SK-N-DZ (cell line): ENCODE measurements around the gene ASPHD2.

Source experiments
- DNase-seq: peaks from one replicate; pipeline ENCODE4 v3.0.0-alpha.2; 2015; ENCODE audit warnings: low spot score

The ASPHD2 gene

DNA sequence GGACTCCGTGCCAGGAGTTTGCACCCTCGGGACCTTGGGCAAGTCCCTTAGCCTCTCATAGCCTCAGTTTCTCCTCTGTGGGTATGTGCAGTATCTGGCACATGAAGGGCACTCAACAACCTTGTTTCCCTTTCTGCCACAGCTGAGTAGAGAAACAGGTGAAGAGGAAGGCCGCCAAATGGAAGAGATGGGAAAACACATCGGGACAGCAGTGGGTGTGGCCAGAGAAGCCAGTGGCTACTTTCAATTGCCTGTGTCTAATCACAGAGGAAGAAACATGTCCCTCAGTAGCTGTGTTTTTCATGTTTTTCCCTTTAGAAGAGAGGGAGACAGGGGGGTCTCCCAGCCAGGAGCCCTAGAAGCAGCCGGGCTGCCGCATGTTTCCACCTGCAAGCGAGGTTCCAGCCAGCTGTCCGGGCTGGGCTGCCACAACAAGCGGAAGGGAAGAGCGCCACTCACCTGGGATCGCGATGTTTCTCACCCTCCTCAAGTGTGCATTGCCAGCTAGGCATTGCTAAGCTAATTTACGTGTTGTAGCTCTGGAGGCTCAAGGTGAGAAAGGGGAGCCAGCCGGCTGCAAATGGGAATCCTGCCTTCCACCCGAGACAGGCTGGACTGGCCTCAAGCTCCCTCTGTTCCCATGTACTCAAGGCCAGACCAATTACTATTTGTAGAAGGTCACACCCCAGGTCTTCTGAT, 16.7 kb downstream of the ASPHD2 start:
- no peak for DNase-seq

DNA sequence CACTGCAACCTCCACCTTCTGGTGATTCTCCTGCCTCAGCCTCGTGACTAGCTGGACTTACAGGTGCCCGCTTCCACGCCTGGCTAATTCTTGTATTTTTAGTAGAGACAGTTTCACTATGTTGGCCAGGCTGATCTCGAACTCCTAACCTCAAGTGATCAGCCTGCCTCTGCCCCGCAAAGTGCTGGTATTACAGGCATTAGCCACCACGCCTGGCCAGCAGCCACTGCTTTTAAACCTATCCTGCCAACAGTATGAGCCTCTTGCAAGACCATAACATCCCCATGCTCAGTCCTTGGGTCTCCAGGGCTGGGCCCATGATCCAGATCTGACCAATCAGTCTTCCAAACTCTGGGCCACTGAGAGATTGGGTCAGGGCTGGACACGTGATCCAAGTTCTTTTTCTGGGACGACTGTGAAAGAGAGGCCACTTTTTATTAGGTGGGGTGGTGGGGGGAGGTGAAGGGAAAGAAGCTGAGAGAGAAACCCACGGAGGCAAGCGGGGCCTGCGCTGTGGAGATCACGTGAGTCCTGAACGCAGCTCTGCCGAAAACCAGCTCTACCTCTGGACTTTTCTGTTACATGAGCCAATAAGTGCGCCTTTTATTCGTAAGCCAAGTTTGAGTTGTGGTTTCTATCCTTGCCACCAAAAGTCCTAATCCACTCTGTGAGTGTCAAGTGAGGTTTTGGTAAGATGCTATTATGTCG, 17.9 kb downstream of the ASPHD2 start:
- DNase-seq: no peak

DNA sequence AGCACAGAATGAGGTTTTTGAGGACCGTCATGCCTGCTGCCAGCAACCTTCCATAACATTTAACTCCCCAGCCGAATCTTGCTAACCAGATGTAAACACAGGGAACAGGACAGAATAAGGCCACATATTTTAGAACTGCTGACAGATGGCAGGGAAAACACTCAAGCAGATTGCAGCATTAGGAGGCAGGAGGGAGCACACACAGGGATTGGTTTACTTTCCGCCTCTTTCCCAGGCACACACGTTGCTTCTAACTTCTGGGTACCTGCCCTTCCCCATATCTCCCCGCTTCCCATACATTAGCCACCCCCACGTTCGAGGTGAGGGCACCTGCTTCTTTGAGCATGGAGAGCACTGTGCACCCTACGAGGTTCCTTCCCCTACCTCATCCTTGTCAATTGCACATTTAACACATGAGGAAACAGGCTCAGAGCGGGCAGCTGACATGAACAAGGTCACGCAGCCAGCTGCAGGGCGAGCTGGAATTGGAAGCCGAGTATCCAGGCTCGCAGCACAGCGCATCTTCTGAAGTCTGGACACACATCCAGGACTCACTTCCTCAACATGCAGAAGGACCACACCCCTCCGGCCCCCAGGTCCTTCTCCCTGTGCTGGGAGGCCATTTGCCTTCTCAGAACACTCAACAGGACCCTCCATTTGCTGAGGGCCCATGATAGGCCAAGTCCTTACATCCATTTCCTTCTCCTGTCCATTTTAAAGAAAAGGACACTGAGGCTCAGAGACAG, 18.7 kb downstream of the ASPHD2 start:
- DNase-seq: no peak

DNA sequence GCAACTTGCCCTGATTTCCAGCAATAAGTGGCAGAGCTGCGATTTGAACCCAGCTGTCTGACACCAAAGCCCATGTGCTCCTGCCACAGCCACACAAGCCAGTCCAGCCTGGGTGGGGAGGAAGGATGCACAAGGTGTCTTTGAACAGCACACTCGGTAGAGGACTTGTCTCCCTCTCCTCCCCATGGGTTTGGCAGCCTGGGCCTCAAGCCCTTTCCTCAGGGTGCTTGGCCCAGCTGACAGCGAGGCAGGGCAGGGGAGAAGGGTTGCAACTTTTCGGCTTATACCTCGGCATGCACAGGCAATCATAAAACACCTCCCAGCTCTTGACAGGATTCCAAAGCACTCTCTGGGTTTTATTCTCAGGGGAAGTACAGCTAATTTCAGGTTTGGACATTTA, 19.3 kb downstream of the ASPHD2 start:
- DNase-seq: no peak

DNA sequence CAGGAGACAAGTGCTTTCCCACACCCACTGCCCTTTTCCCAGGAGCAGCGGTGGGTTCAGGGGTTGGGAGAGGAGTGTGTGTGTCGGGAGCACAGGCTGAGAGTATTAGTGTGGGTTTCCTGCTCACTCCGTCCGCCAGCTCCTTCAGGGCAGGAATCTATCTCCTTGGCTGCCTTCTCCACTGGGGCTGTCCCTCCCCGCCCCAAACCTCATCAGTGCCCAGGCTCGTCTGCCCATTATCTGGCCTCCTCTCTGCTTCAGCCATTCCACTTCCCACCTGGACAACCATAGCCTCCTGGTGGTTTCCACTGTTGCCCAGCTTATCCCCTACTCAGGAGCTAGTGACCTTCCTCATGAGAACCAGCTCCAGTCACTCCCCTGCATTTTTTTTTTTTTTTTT, 19.9 kb downstream of the ASPHD2 start:
- no peak for DNase-seq

DNA sequence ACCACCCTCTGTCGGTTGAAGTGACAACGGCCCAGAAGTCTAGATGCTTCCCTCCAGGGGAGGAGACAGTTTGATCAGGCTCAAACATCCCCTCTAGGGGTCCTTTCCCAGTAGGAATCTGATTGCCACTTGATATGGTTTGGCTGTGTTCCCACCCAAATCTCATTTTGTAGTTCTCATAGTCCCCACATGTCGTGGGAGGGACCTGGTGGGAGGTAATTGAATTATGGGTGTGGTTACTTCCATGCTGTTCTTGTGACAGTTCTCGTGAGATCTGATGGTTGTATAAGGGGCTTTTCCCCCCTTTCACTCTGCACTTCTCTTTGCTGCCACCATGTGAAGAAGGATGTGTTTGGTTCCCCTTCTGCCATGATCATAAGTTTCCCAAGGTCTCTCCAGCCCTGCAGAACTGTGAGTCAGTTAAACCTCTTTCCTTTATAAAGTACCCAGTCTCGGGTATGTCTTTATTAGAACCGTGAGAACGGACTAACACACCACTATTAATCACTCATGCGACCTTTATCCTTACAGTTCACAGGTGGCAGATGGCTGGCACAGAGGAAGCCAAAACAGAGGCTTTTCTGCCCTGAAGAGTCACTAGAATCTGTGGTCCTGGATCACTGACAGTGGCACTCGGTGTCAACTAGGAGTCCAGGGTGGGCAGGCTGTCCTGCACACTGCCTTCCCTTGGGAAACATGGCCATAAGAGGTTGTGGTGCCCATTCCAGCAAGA, 21.6 kb downstream of the ASPHD2 start:
- peak; percentile 21 for DNase-seq

DNA sequence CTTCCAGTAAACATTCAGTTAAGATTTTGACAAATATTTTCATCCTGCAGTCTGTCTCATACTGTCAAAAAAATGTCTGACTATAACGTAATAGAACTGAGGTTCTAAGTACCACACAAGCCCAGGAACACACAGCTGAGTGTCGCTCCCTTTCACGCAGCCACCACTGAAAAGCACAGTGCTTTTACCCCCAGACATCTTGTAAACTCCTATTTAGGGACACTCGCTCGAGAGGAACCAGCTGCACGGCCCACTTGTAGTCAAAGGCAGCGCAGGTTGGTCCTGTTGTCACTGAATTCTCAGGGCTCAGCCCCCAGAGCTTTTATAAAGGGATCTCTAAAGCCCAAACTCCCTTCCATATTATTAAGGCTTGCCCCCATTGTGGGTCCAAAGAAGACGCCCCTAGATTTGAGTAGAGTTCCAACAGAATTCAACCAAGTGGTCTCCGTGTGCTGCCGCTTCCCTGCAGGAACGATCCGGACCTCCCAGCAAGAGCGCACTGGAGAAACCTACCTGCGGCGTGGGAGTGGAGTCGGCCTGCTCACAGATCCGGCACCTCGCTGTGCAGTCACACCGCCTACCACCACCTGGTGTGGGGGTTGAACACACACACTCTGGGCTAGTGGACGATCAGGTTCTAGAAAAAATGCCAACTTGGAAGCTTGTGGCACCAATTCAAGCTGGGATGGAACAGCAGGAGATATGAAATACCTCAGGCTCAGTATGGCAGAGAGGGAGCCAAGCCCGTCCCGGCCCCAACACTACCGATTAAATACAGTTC, 23.4 kb downstream of the ASPHD2 start:
- DNase-seq: no peak

DNA sequence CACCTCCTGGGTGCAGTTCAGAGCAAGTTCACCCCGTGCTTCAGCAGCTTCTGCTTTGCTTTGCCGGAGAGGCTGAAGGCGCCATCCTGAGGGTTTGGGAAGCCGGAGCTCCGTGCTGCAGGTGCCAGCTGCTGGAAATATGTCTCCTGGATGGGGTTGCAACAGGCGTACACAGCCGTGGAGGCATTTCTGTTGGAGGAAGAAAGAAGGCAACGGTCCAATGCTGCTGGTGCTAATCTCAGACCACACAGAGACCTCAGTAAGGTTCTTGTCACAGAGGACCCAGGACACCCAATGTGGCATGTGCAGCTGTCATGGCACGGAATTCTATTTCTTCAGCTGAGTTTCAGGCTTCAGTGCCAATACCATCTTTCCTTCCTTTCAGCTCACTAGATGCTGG, 24.2 kb downstream of the ASPHD2 start:
- DNase-seq: no peak

DNA sequence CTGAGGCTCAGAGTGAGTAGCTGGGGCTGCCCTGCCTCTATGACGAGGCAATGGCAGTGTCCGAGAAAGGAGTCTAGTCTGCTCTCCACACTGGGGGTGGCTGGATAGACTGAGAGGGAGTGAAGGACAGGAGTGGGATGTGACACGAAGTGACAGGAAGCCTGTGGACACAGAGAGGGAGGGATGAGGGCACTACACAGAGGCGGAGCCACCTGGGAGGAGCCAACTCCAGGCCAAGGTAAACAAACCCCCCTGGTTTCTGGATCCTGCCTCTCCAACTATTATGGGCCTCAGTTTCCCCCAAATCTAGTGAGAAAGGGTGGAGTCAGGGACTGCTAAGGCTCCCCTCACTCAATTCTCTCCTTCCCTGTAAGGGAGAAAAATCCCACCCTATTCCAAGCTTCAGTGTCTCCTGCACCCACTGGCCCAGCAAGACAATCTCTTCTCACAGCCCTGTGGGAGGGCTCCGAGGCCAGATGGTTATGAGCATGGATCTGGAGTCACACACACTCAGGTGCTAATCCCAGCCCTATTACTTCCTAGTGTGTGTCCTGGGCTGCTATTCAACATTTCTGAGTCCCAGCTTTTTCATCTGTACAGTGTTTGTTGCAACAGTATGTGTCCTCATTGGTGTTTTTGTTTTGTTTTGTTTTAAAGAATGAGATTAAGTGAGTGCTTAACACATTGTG, 24.9 kb downstream of the ASPHD2 start:
- DNase-seq: no peak

DNA sequence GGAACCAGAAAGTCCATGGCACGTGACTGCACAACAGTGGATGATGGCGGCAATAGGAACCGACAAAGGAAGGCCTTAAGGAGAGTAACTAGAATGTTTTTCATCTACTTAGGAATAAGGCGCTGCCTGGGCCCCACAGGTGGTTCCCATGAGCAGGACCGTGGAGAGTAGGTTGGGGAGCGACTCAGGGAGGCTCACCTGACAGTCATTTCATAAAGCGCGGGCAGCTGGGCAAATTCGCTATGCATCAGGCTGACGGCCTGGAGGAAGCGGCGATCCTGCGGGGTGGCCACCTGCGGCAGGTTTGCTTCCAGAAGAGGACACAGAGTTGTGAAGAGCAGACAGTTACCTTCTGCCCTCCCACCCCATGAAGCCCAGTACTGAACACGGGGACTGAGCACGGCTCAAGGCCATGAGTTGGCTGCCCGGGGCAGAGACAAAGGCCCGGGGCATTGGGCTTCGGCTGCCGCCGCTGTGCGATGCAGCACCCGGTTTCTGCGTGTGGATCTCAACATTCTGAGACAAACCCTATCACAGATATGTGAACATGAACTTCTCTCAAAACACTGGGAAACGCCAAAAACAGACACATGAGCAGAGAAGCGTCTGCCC, 28.7 kb downstream of the ASPHD2 start:
- no peak for DNase-seq

DNA sequence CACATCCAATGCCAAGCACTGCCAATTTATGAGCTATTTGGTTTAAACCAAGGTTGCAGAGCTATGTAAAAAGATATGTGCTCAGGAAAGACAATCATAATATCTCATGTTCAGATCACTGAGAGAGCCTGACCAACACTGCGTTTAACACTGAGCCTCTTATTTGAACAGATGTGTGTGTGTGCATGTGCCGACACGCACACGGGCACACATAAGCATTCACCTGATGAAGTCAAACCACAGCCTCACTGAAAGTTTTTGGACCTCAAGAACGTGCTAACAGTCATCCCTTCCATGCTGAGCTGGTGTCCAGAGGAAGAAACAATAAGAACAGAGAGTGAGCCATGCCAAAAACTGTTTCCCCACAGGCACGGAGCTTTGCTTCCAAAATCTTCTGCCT, 31.1 kb downstream of the ASPHD2 start:
- DNase-seq: no peak

DNA sequence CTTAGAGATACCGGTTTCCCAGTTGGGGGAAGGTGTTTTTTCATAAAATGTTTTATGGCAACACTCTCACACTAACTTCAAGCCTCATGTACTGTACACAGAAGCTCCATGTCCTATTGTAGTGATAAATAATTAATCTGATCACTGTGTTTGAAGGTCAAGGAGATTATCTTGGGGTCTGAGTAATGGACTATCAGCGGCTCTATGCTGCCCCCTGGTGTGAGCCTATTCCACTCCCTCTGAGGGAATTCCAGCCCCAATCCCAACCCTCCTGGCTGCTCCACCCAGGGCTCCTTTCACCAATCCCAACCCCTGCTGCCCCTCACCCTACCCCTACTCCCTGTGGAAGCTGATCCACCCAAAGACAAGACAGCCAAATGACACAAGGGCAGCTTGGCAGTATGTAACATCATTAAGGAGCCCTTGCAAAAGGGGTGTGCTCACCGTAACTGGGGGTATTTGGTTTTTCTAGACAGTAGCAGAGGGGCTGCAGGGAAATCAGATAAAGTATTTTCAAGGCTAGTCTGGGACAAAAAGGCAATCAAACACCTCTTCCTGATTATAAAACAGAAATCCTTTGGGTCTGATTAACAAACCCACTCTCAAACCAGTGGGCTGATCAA, 32.2 kb downstream of the ASPHD2 start:
- peak; percentile 51 for DNase-seq

DNA sequence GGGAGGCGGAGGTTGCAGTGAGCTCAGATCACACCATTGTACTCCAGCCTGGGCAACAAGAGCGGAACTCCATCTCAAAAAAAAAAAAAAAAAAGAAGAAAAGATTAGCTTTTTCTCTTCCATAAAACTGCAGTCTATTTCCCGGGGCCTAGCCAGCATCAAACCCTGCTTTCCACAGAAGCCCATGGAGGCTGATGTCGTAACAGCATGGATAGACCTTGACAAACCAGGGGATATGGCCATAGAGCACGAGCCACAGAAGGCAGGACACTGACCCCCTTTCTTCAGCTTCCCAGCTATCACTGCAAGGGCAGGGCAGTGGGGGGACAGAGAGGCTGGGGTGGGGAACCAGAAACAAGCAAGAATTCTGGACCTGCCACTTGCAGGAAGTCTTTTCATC, 33.0 kb downstream of the ASPHD2 start:
- DNase-seq: no peak

DNA sequence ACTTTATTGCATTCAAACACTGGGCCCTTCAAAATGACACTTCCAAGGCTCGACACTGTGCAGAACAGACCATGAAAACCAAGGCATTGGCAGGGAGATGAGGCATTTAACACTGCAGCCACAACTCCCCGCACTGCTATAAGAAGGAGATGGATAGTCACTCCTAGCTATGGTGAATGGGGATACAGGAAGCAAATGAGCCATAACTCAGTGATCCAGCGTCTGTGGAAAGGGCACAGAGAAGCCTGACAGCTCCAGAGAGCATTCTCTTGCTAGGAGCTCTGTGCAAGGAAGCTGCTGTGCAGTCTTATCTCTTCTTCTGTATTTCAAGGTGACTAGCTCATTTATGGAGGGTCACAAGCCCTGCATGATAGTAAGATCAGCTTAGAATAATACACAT, 33.6 kb downstream of the ASPHD2 start:
- DNase-seq: no peak

DNA sequence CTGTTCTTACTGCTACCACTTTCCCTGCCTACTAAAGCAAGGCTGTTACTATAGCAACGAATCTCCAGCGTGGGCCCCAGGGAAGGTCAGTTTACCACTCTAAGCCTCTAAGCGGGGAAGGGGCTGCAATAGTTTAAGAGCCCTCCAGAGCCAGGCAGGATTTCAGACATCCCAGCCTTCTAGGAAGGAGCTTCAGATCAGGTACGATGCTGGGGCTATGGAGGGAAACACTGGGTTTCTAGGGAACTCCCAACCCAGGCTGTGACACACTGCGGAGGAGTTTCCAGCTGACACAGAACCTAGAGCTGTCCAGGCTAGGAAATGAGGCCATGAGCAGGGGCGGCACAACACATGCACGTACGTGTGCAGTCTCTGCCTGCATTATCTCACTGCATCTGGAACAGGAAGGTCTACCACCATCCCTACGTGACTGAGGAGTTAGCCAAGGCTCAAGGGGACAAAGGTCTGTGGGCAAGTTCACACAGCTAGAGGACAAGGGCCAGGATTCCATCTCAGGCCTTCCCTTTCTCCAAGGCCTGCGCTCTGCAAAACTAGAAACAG, 34.1 kb downstream of the ASPHD2 start:
- DNase-seq: no peak

DNA sequence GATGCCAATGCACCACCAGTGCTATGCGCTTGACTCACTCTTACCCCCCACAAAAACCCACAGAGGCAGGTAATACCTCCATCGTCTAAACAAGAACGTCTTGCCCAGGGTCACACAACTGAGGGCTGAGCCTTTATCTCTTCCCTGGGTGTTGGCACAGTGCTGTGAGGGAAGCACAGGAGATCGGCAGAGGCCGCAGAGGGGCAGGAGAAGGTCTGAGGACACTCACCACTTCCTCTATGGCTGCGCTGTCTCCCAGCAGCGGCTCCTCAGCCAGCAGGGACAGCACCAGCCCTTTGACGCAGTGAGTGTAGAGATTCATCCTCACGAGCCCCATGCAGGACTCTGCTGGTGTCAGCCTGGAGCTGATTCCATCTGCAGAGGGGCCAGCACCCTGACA, 34.6 kb downstream of the ASPHD2 start:
- no peak for DNase-seq

DNA sequence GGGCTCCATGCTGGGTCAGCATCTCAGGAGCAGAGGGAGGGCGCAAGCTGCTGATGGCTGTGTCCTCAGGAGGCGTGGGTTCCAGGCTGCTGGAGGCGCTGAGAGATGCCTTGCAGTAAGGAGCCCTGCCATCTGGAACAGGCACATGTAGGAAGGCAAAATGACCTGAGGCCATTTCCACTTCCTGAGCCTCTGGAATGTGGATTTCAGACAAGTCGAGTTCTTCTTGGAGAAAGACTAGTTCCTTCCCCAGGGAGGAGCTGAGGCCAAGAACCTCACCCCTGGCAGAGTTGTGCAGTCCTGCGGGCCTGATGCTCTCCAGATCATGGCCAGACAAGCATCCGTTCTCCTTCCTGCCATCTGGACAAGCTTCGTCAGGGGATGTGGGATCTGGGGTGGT, 35.3 kb downstream of the ASPHD2 start:
- DNase-seq: no peak

DNA sequence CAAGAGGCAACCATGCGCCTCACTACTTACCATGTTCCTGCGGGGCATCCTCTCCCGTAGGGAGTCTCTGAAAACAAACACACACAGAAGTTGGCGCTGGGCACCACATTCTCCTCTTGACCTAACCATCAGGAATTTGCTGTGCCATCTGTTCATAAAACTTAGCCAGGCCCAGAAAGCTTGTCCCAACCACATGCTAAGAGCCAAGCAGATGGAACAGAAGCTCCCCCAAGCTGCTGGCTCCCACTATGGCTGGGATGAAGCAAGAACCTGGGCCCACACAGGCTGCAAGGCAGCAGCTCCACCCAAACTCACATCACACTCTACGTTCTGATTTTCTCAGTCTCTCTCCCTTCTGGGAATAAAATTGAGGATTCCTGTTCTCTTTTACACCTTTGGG, 37.1 kb downstream of the ASPHD2 start:
- DNase-seq: no peak

DNA sequence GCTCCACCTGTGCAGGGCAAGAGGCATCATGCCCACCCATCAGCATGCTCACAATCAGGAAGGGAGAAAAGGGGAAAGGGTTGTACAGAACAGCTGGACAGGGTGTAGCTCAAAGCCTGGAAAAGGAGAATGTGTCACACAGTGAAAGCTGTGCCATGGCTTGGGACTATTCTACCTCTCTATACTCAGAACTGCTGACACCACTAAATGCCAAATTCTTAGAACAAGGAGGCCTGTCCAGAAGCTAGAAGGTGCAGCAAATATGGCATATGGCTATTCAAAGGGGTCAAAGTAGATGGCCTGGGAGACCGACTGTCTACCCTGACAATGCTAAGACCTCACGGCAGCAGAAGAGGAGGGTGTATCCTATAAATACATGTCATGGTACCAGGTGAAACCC, 41.7 kb downstream of the ASPHD2 start:
- no peak for DNase-seq

DNA sequence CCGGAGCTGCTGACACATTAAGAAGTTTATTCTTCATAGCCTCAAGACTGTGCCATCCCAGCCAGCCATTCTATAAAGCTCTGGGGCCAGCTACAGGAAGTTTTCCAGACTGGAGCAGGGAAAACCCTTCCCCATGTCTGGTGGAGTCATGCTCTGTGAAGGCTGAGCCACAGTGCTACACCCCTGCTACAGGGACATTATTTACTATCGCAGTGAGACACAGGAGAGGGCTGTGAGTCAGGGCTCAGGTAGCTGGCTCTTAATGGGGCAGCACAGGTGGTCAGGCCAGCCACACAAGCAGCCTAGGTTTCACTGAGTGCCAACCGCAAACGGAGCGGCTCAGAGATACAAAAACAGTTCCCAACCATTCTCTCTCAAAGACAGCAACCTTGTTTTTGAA, 42.5 kb downstream of the ASPHD2 start:
- DNase-seq: no peak
